ENCODE measurements around the gene MATCAP1. TPM values are rescaled to one million over a fixed set of nuclear protein-coding genes. Genes with fewer than 3 reads are reported as not detected.
A peak's percentile ranks its signal among the peaks of the same experiment; 100 is the strongest.

MATCAP1 gene
- total RNA-seq, 1 donor from 2014 or later: 14.9 TPM

- peak; percentile 95 for ATAC-seq
Measured at GRCh38 chr16:67191995-67192681, 8.4 kb upstream of the MATCAP1 start, which contains the start of gene E2F4. Gene E2F4 (plus strand): TSS chr16:67192155. CDS start chr16:67192228, 73 bp downstream.

DNA sequence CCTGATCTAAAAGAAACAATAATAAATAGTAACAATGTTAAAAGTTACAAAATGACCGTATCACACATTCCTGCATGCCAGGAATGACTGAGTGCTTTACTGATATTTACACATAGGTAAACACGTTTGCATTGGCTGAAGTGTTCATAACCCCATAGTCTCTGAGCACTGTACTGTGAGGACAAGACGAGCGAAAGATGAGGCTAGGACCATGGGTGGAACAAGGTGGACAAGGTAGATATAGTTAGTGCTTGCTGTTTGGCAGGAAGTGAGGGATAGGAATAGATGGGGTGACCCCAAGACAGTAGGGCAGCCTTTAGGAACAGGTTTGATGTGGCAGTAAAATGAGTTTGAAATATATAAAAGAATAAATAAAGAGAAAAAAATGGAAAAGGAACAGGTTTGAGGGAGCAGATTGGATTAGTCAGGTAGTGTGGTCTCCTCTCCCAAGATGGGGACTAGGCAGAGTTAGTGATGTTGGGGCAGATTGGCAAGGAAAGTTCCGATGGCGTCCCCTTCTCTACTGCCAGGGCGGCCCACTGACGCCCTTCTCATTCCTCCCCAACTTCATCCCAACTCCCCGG, 7.7 kb upstream of the MATCAP1 start:
- DNase-seq (ENCODE audit: low spot score) (no peak), ATAC-seq (no peak)

More at GRCh38 chr16:67191995-67192681, 8.4 kb upstream of the MATCAP1 start, which contains the start of gene E2F4:
- peak; percentile 93 for DNase-seq (ENCODE audit: low spot score)

DNA sequence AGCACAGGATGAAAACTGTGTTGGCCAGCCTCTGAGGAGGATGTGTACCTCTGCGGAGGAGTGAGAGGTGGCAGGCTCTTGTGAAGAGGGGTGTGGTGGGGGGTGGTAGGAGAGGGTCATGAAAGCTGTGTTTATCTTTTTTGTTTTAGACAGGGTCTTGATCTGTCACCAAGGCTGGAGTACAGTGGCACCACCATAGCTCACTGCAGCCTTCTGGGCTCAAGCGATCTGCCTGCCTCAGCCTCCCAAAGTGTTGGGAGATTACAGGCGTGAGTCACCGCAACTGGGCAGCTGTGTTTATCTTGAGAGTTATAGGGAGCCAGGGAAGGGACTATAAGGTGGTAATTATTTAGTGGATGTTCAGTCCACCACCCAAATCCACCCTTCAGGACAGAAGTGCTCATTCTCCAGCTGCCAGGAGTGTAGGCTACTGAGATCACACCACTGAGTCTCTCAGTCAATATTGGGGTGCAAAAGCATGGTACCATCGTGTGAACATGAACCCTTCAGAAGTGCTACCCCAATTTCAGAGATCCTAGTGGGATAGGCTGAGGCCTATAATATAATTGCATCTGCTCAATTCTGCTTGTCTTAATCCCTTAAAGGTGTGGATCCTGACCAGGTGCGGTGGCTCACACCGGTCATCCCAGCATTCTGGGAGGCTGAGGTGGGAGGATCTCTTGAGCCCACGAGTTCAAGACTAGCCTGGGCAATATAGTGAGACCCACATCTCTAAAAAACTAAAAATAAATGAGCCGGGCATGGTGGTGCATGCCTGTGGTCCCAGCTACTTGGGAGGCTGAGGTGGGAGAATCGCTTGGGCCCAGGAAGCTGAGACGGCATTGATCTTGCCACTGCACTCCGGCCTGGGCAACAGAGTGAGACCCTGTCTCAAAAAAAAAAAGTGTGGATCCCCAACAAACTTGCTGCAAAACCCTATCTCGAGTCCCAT, 7.0 kb upstream of the MATCAP1 start:
- ATAC-seq (no peak), DNase-seq (ENCODE audit: low spot score) (no peak)

DNA sequence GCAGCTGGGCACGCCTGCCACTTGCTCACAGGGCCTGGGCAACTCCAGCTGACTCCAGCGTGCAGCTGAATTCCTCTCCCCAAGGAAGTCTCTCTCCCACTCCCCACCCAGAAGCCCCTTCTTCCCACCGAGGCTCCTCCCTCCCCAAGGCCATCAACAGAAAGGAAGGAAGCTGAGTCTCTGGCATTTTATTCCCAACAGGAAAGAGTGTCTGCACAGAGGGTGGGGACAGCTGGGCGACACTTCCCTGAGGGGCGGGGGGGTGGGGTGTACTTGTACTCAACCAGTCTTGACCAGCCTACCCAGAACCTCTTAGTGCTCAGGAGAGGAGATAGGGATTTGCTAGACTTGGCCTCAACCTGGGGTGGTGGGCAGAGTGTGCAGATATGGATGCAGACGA, 6.3 kb upstream of the MATCAP1 start, which contains the start of gene EXOC3L1:
Gene EXOC3L1, minus strand, starts transcription at position 96 of the 400 bp plus-strand sequence. CDS start 460 bp downstream, outside the sequence.
- no peak for DNase-seq (ENCODE audit: low spot score)
- no peak for ATAC-seq

DNA sequence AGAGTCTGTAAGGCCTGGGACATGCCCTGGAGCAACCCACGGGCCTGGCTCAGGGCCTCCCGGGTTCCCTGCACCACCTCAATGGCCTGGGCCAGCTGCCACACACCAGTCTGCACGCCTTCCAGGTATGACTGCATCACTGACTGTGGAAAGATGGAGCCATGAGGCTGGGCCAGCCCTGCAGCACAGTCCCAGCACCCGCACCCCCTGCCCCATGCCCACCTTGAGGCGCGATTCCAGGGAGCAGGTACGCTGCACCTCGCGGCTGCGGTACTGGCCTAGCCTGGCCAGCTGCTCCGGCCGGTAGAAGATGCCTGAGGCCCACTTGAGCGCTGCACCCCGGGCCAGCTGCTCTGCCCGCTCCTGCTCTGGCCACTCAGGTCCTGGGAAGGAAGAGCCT, 5.0 kb upstream of the MATCAP1 start:
- ATAC-seq (no peak), DNase-seq (ENCODE audit: low spot score) (no peak)

DNA sequence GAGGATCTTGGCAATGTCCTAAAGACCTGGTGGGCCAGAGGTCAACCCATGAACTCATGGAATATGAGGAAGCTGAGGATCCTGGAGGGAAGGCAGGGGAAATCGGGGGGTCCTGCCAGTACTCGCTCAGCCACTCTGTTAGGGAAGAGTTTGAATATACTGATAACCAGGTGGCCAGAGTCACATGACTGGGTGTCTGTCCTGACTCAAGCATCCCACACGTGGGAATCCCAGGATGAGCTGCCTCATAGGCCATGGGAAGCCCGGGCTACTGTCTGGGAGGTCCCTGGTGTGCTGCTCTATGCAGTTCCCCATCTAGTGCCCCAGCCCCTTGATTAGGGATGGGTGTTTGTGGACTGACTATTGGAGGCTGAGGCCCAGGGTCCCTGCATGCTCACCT, 4.6 kb upstream of the MATCAP1 start:
- ATAC-seq (no peak), DNase-seq (ENCODE audit: low spot score) (no peak)

DNA sequence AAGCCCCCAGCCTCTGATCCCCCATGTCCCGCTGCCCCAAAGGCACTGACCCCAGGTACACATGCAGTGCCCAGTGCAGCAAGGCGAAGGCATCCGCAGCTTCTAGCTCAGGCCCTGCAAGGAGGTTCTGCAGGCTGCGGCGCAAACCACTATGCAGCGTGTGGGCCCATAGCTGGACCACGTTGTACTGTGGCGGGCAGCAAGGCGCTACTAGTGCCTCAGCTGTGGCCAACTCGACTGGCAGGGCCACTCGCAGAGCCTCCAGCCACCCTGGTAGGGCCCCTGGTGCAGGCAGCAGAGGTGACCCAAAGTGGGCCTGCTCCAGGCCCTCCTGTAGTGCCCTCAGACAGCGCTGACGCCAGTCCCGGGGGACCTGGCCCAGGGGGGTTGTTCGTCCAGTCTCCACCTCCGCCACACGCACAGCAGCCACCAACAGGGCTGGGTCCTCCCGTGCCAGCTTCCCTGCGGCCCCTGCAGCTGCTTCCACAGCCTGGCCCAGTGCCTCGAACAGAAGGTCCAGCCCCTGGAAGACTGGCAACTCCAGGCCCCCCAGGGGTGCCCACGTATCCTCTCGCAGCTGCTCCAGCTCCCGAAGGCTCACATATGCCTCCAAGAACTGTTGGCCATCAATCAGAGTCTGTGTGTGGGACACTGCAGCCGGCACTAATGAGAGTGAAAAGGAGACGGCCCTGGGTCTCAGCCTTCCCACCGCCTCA, 3.6 kb upstream of the MATCAP1 start:
- no peak for DNase-seq (ENCODE audit: low spot score)
- ATAC-seq: no peak

- DNase-seq (ENCODE audit: low spot score): no peak
- no peak for ATAC-seq
Measured at GRCh38 chr16:67186550-67186950, 2.8 kb upstream of the MATCAP1 start.

GRCh38 chr16:67185651-67186134, 1.9 kb upstream of the MATCAP1 start:
- no peak for ATAC-seq
- no peak for DNase-seq (ENCODE audit: low spot score)

DNA sequence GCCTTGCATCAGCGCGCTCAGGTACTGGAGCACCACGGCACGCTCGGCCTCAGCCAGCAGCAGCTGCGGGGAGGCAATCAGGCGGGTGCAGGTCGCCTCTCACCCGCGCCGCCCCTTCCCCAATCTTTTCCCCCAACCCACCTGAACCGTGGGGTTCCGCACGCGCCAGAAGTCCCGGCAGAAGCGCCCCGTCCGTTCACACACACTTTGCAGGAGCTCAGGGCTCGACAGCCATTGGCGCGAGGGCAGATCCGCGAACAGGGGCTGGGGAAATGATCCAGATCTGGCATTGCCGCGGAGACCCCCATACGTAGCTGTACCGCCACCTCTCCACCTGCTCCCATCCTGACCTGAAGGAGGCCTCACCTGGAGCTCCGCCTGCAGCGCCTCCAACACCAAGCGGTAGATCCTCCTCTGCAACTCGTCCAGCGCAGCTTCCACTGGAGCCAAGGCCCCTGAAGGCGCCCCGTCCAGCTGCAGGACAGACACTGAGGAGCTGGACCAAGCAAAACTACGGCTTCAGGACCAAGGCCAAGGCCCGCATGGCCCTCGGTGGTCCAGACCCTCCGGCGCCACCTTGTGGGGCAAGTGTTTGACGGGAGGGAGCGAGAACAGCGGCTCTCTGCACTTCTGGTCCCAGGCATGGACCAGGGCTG, 1.4 kb upstream of the MATCAP1 start:
- DNase-seq (ENCODE audit: low spot score): peak; percentile 88
- peak; percentile 61 for ATAC-seq

DNA sequence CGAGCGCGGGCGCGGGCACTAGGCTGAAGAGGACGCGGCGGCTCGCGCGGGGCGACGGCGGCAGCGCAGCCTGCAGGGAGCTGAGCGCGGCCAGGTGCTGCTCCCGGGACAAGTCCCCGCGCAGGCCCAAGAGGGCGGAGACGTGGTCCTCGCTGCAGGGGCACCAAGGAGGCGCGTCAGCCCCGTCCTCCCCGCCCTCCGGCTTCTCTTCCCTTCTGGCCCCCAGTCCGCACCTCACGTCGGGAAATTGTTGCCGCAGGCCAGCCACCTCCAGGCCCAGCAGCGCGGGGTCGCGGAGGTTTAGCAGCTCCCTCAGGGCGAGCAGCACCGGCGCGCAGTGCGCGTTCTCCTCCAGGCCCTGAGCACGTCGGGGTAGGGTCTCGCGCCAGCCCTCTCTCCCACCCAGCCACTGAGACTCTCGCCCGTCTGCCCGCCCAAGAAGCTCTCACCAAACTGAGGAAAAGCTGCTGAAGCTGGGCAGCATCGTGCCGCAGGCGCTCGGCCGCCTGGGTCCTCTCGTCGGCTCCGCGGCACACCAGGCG, 761 bp upstream of the MATCAP1 start:
- ATAC-seq: peak; percentile 42
- DNase-seq (ENCODE audit: low spot score): no peak

- ATAC-seq (no peak), DNase-seq (ENCODE audit: low spot score) (no peak)
Measured at GRCh38 chr16:67183284-67183626, 508 bp downstream of the MATCAP1 start.

DNA sequence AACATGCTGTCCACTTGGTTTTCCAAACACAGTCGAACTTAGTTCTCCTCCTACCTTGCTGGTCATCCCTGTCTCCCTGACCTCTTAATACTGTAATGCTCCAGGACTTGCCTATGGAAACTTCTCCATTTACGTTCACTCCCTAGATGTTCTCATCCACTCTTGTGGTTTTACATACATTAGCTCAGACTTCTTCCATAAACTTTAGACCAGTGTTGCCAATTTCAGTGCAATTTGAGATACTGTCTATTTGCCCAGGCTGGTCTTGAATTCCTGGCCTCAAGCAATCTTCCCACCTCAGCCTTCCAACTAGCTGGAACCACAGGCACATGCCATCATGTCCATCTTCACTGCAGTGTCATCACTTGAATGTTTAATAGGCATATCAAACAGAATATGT, 1.5 kb downstream of the MATCAP1 start:
- no peak for ATAC-seq
- no peak for DNase-seq (ENCODE audit: low spot score)

GRCh38 chr16:67181346-67181745, 2.4 kb downstream of the MATCAP1 start:
- DNase-seq (ENCODE audit: low spot score) (no peak), ATAC-seq (no peak)

DNA sequence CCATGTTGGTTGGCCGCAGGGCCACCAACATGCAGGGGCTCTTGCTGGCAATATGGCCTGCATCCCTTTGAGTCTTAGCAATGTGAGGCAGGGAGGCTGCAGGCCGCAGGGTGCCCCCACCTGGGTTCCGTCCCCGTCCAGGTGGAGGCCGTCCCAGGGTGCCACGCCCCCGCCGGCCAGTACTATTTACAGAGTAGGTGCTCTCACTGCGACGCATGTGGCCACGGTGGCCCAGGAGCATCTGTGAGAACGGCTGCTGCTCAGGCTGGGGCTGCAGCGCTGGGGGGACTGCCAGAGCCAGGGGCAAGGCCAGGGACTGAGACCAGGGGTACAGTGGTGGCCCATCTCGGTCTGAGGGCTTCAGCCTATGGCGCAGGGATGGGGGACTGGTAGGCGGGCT, 3.6 kb downstream of the MATCAP1 start:
- no peak for ATAC-seq
- no peak for DNase-seq (ENCODE audit: low spot score)

- DNase-seq (ENCODE audit: low spot score) (no peak), ATAC-seq (no peak)
Measured at GRCh38 chr16:67179421-67180080, 4.2 kb downstream of the MATCAP1 start.

DNA sequence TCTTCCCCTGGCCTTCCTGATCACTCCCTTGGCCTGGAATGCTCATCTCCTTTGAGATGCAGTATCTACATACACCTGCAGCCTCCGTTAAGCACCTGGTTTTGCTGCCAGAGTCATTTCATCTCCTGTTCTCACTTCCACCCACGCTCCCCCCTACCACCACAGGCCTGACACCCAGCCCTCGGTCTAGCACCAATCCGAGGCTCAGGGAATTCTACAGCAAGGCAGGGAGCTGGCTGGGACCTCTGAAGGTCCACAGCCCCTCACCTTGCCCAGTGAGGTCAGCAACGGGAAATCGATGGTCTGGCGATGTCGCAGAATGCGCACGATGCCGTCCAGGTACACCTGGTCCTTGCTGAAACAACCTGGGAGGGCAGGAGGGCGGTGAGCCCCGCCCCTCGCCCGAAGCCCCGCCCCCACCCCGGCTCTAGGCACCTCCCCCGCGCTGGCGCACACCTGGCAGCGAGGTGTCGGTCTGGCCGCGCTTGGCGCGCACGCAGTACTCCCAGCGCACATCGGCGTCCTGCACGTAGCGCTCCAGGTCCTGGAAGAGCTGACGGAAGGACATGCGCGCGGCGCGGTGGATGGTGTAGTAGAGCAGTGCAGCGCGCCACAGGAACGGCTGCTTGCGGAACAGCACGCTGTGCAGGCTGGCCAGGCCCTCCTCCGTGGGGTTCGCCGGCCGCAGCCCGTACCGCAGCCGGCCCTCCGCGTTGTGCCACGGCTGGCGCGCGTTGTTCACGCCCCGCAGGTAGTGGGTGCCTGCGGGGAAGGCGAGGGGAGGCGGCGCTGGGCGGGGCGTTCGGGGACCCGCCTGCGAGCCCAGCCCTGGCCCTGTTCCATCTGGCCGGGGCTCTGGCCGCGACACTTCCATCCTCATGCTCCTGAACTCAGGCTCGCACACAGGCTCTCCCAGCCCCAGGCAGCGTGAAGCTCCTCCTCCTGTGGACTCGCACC, 5.7 kb downstream of the MATCAP1 start:
- ATAC-seq (peak; percentile 71), DNase-seq (ENCODE audit: low spot score) (peak; percentile 89)

DNA sequence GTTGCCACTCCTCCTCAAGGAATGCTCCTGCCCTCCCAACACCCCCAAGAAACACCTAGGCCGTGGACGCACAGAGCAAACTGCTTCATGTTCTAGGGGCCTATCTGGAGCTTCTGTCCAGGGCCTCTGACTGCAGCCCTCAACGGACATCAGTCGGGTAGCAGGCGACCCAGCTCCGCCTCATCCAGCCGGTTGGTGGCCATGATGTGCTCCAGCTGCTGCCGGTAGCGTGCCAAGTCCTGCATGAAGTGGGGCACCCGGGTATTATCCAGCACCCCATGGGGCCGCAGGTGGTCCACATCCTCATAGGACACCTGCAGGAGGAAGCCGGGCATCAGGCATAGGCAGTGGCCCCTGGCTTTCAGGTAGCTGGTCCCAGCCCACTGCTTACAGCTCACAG, 7.1 kb downstream of the MATCAP1 start:
- ATAC-seq (no peak), DNase-seq (ENCODE audit: low spot score) (no peak)
